Natural killer cell treated with Interleukin-12 subunit alpha and Interleukin-12 subunit beta and Interleukin-15 and Interleukin-18, amount 100 ng/mL, for 72 hours (primary cell): ENCODE data around the gene NOTCH4. TPM values are rescaled to one million over a fixed set of nuclear protein-coding genes. Genes with fewer than 3 reads are reported as not detected.
A peak's percentile ranks its signal among the peaks of the same experiment; 100 is the strongest.

ENCODE experiments used
- ATAC-seq, 2 donors: fragments of 150-1000 bp; cut with Tn5 transposase in 1 of 2; sonication (Bioruptor Pico), chemical (Tn5 transposase) in 1 of 2; 2 replicates each; pipeline ENCODE4 v1.10.0; 2021
- DNase-seq: peaks from one replicate; pipeline ENCODE4 v3.0.0; 2022; ENCODE audit warnings: low spot score
- H3K27ac Mint-ChIP-seq, 2 donors: 1 replicate in 1 of 2; 2 replicates in 1 of 2; pipeline ENCODE4 v1.8.0; 2022; ENCODE audit warnings: mixed read lengths in 2 of 2, mild to moderate bottlenecking in 1 of 2, moderate library complexity in 1 of 2
- H3K27me3 Mint-ChIP-seq, 2 donors: 1 replicate in 1 of 2; 2 replicates in 1 of 2; pipeline ENCODE4 v1.8.0; 2022; ENCODE audit warnings: mixed read lengths in 2 of 2
- H3K36me3 Mint-ChIP-seq: one replicate; pipeline ENCODE4 v1.8.0; 2022; ENCODE audit warnings: mixed read lengths
- H3K4me1 Mint-ChIP-seq, 2 donors: 1 replicate in 1 of 2; 2 replicates in 1 of 2; pipeline ENCODE4 v1.8.0; 2022; ENCODE audit warnings: low read depth in 2 of 2, mixed read lengths in 2 of 2, mild to moderate bottlenecking in 1 of 2
- H3K4me3 Mint-ChIP-seq: one replicate; pipeline ENCODE4 v1.8.0; 2022; ENCODE audit warnings: mixed read lengths
- H3K9me3 Mint-ChIP-seq: 2 replicates; pipeline ENCODE4 v1.8.0; 2022; ENCODE audit warnings: mixed read lengths
- total RNA-seq, 2 donors: library from RNA; stranded (reverse); gene quantifications; one replicate each; pipeline ENCODE4 v1.2.3, GENCODE V29; 2022

The NOTCH4 gene
- total RNA-seq, 2 donors from 2014 or later = 1.4 TPM

DNA sequence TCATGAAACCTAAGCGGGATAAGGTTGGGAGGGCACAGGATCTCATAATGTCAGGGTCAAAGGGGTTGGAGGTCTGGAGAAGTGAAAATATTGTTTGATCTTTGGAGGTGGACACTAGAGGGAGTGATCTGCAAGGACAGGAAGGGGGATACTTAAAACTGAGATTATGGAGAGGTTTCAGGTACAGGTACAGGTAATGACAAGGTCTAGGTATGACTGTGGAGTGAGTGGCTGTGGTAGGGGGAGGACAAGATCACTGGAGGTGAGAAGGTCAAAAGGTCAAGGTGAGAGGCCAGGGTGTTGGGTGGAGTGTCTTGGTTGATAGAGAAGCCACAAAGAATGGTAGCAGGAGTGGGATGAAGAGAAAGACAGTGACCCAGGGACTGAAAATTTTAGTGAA is 16.8 kb upstream of the NOTCH4 start:
- H3K27me3 Mint-ChIP-seq = peaks cover 0 to 8% of the 10 kb centered on the region in 2 donors
- H3K36me3 Mint-ChIP-seq = no peaks in the 10 kb centered on the region
- DNase-seq = no peak
- peaks cover 13 to 15% of the 10 kb centered on the region in 2 donors for H3K4me1 Mint-ChIP-seq
- no peak overlapping the region for H3K27ac Mint-ChIP-seq
- no peak overlapping the region for H3K4me3 Mint-ChIP-seq
- no peaks in the 10 kb centered on the region for H3K9me3 Mint-ChIP-seq
- ATAC-seq = no peak

DNA sequence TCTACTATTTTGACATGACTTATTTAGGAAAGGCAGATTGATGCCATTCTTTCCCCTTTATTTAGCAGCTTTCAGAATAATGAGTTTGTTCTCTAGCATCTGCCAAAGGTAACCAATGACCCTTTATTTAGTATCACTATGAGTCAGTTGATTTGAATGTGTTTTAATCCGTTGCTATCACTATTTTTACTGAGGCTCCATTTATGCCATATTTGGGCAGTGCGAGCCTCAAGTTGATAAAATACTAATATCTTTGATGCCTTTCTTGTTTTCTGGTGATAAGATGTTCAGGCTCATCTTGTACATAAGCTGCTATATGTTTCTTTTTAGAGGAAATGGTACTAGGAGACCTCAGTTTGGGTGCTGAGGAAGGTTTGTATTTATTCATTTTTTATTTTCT is 15.6 kb upstream of the NOTCH4 start:
- ATAC-seq (no peak), DNase-seq (no peak)
- peaks cover 6 to 8% of the 10 kb centered on the region in 2 donors for H3K4me1 Mint-ChIP-seq
- no peaks in the 10 kb centered on the region for H3K36me3 Mint-ChIP-seq
- H3K27me3 Mint-ChIP-seq = peaks cover 0 to 8% of the 10 kb centered on the region in 2 donors
- H3K9me3 Mint-ChIP-seq = no peaks in the 10 kb centered on the region
- H3K4me3 Mint-ChIP-seq = no peak overlapping the region
- H3K27ac Mint-ChIP-seq = peak overlapping the region in 1 of 2 donors; percentile 65

- Mint-ChIP-seq H3K9me3 (no peaks in the 10 kb centered on the region), H3K36me3 (no peaks in the 10 kb centered on the region), H3K27ac (peak overlapping the region in 1 of 2 donors; percentile 57), H3K4me1 (no peaks in the 10 kb centered on the region), H3K27me3 (peaks cover 0 to 3% of the 10 kb centered on the region in 2 donors), H3K4me3 (no peak overlapping the region)
- DNase-seq (no peak), ATAC-seq (no peak)
These were observed 11.1 kb upstream of the NOTCH4 start for GRCh38 chr6:32234934-32235333.

DNA sequence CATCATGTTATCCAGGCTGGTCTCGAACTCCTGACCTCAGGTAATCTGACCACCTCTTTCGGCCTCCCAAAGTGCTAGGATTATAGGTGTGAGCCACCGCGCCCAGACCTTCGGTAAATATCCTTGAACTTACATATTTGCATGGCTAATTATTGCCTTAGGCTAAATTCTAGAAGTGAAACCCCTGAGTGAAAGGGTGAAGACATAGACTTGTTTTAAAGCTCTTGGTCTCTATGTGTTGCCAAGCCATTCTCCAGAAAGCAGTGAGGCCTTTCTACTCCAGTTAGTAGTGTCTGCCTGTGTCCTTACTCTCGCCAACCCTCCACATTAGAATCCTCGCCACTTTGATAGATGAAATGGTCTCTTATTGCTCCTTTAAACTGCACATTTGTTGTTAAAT is 2.6 kb upstream of the NOTCH4 start:
- H3K27ac Mint-ChIP-seq = no peak overlapping the region
- H3K27me3 Mint-ChIP-seq = no peaks in the 10 kb centered on the region
- H3K9me3 Mint-ChIP-seq = no peaks in the 10 kb centered on the region
- H3K36me3 Mint-ChIP-seq = no peaks in the 10 kb centered on the region
- H3K4me1 Mint-ChIP-seq = no peaks in the 10 kb centered on the region
- H3K4me3 Mint-ChIP-seq = no peak overlapping the region
- ATAC-seq = no peak
- no peak for DNase-seq

GRCh38 chr6:32224696-32225095 is 829 bp upstream of the NOTCH4 start:
- ATAC-seq = no peak
- no peak for DNase-seq
- no peak overlapping the region for H3K4me3 Mint-ChIP-seq
- H3K4me1 Mint-ChIP-seq = no peaks in the 10 kb centered on the region
- H3K36me3 Mint-ChIP-seq = no peaks in the 10 kb centered on the region
- H3K27me3 Mint-ChIP-seq = no peaks in the 10 kb centered on the region
- no peaks in the 10 kb centered on the region for H3K9me3 Mint-ChIP-seq
- H3K27ac Mint-ChIP-seq = no peak overlapping the region

DNA sequence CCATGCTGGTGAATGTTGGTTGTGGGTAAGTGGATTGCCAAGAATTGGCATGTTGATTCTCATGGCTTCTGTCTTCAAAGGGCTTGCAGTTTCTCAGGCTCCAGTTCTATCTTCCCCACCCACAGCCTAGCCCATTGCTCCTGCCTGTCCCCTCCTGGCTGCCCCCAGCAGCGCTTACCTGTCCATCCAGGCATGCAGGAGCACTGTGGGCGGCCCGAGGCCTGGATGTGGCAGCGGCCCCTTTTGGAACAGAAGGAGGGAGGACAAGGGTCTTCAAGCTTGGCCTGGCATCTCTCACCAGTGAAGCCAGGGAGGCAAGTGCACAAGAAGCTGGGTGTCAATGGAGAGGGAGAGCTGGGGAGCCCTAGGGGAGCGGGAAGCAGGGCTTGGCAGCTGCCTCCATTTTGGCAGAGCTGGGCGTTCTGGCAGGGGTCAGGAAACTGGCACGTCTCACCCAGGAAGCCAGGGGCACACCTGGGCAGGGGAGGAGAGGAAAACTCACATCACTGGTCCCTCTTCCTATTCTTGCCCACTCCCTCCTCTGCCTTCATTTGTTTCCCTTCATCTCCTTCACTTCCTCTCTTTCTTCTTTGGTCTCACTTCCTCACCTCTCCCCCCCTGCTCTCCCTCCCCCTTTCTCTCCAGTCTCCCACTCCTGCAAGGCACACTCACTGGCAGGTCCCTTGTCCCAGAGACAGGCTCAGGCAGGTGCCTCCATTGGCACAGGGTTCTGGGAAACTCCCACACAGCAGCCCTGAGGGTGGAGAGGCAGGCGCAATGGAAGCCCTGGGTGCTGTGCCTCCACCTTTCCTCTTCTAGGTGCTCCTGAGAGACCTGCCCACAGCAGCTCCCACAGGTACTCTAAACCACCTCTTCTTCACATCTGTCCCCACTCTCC is 1.3 kb downstream of the NOTCH4 start:
- Mint-ChIP-seq H3K36me3 (no peaks in the 10 kb centered on the region), H3K27me3 (peaks cover 0 to 2% of the 10 kb centered on the region in 2 donors), H3K27ac (no peak overlapping the region), H3K4me1 (no peaks in the 10 kb centered on the region), H3K4me3 (no peak overlapping the region), H3K9me3 (no peaks in the 10 kb centered on the region)
- no peak for DNase-seq
- no peak for ATAC-seq

- DNase-seq (no peak), ATAC-seq (no peak)
- Mint-ChIP-seq H3K4me1 (peaks cover 0 to 4% of the 10 kb centered on the region in 2 donors), H3K27ac (no peak overlapping the region), H3K36me3 (no peaks in the 10 kb centered on the region), H3K9me3 (no peaks in the 10 kb centered on the region), H3K27me3 (peaks cover 0 to 3% of the 10 kb centered on the region in 2 donors), H3K4me3 (no peak overlapping the region)
These were observed 3.8 kb downstream of the NOTCH4 start for GRCh38 chr6:32220021-32220420.

DNA sequence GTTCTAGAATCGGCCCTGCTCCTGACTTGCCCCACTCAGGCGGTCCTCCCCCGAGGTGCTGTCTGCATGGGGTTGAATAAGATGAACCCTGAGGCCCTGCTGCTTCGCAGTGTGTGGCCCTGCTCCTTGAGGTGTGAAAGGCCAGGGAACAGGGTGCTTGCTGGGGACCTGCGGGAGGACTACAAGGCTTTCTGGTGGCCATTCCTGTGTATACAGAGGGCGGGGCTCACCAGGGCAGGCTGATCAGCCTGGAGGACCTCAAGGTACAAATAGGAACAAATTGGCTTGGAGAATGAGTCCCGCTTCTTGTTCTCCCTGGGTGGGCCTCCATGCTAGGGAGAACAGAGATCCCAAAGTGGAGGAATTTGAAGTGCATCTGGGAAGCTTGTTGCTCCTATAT is 5.7 kb downstream of the NOTCH4 start:
- H3K4me3 Mint-ChIP-seq = no peak overlapping the region
- H3K4me1 Mint-ChIP-seq = peaks cover 0 to 4% of the 10 kb centered on the region in 2 donors
- no peak overlapping the region for H3K27ac Mint-ChIP-seq
- no peaks in the 10 kb centered on the region for H3K9me3 Mint-ChIP-seq
- no peaks in the 10 kb centered on the region for H3K36me3 Mint-ChIP-seq
- H3K27me3 Mint-ChIP-seq = peaks cover 0 to 3% of the 10 kb centered on the region in 2 donors
- no peak for ATAC-seq
- no peak for DNase-seq

DNA sequence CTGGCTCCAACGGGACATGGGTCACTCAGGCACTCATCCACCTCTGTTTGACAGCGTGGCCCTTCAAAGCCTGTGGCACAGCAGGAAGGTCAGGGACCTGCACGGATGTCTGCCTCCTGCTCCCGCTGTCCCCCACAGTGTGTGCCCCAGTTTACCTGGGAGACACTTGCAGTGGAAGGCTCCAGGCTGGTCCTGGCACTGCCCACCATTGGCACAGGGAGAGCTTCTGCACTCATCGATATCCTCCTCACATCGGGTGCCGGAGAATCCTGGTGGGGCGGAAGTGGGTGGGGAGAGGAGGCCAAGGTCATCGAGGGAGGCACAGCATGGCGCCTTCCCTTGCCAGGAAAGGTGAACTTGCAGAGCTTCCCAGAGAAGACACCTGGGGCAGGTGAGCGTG is 6.9 kb downstream of the NOTCH4 start:
- no peak overlapping the region for H3K27ac Mint-ChIP-seq
- DNase-seq (no peak), ATAC-seq (no peak)
- H3K4me3 Mint-ChIP-seq = no peak overlapping the region
- H3K36me3 Mint-ChIP-seq = no peaks in the 10 kb centered on the region
- H3K27me3 Mint-ChIP-seq = peaks cover 0 to 3% of the 10 kb centered on the region in 2 donors
- H3K9me3 Mint-ChIP-seq = no peaks in the 10 kb centered on the region
- peaks cover 0 to 10% of the 10 kb centered on the region in 2 donors for H3K4me1 Mint-ChIP-seq

- no peak for DNase-seq
- H3K4me3 Mint-ChIP-seq = no peak overlapping the region
- no peaks in the 10 kb centered on the region for H3K36me3 Mint-ChIP-seq
- no peak for ATAC-seq
- peaks cover 0 to 13% of the 10 kb centered on the region in 2 donors for H3K4me1 Mint-ChIP-seq
- H3K27me3 Mint-ChIP-seq = peaks cover 0 to 3% of the 10 kb centered on the region in 2 donors
- H3K9me3 Mint-ChIP-seq = no peaks in the 10 kb centered on the region
- H3K27ac Mint-ChIP-seq = no peak overlapping the region
These were observed 7.6 kb downstream of the NOTCH4 start for GRCh38 chr6:32216285-32216684.

DNA sequence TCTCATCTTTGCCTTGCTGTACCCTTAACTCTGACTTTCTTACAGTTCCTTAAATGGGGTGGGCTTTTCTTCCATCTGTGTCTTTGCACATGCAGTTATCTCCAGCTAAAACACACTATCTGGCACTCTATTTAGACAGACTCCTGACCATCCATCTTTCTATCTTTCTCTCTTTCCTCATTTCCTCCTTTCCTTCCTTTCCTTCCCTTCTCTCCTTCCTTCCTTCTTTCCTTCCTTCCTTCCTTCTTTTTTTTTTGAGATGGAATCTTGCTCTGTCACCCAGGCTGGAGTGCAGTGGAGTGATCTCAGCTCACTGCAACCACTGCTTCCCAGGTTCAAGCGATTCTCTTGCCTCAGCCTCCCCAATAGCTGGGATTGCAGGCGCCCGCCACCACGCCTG is 8.2 kb downstream of the NOTCH4 start:
- Mint-ChIP-seq H3K4me3 (no peak overlapping the region), H3K36me3 (no peaks in the 10 kb centered on the region), H3K27ac (no peak overlapping the region), H3K27me3 (peaks cover 0 to 3% of the 10 kb centered on the region in 2 donors), H3K4me1 (peaks cover 0 to 13% of the 10 kb centered on the region in 2 donors), H3K9me3 (no peaks in the 10 kb centered on the region)
- no peak for ATAC-seq
- DNase-seq = no peak

DNA sequence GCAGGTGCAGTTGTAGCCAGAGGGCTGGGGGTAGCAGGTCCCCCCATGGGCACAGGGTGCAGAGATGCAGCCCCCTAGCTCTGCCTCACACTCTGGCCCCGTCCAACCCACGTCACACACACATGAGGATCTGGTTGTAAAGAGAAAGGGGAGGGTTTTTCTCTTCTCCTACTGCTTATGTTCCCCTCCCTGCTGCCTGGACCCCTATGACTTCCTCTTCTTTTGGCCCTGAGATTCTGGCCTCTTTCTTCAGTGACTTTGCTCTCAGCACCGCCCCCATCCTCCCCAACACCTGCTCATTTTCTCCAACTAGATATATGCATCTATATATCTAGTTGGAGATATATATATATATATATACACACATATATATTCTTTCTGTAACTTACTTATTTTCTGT is 9.7 kb downstream of the NOTCH4 start:
- no peak for ATAC-seq
- H3K9me3 Mint-ChIP-seq = no peaks in the 10 kb centered on the region

DNA sequence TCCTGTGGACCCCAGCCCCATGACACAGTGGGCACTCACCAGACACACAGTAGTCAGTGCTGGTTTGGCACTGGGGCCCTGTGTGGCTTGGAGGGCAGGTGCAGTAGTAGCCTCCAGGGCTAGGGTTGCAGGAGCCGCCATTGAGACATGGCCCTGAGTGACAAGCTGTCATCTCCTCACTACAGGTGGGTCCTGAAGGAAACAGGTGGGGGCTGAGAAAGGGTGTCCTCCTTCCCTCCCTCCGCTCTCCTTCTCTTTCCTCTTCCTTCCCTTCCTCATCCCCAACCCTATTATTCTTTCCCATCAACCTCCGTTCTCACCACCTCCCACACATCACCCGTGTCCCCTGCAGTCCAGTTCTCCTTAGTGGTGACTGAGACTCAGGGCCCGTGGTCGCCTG is 10.2 kb downstream of the NOTCH4 start:
- no peak overlapping the region for H3K27ac Mint-ChIP-seq
- no peaks in the 10 kb centered on the region for H3K9me3 Mint-ChIP-seq
- H3K4me3 Mint-ChIP-seq = no peak overlapping the region
- H3K36me3 Mint-ChIP-seq = no peaks in the 10 kb centered on the region
- peaks cover 0 to 3% of the 10 kb centered on the region in 2 donors for H3K27me3 Mint-ChIP-seq
- peaks cover 0 to 13% of the 10 kb centered on the region in 2 donors for H3K4me1 Mint-ChIP-seq
- ATAC-seq (no peak), DNase-seq (no peak)

More for the DNA sequence above, 9.7 kb downstream of the NOTCH4 start:
- no peaks in the 10 kb centered on the region for H3K36me3 Mint-ChIP-seq
- no peak overlapping the region for H3K27ac Mint-ChIP-seq
- peaks cover 0 to 13% of the 10 kb centered on the region in 2 donors for H3K4me1 Mint-ChIP-seq
- no peak overlapping the region for H3K4me3 Mint-ChIP-seq
- no peak for DNase-seq
- H3K27me3 Mint-ChIP-seq = peaks cover 0 to 3% of the 10 kb centered on the region in 2 donors

- no peaks in the 10 kb centered on the region for H3K27me3 Mint-ChIP-seq
- peak in 1 of 2 donors; percentile 26 for ATAC-seq
- no peaks in the 10 kb centered on the region for H3K36me3 Mint-ChIP-seq
- H3K9me3 Mint-ChIP-seq = no peaks in the 10 kb centered on the region
- H3K4me1 Mint-ChIP-seq = peaks cover 0 to 13% of the 10 kb centered on the region in 2 donors
- no peak for DNase-seq
- H3K4me3 Mint-ChIP-seq = no peak overlapping the region
- H3K27ac Mint-ChIP-seq = no peak overlapping the region
These were observed 11.6 kb downstream of the NOTCH4 start for GRCh38 chr6:32212076-32212760.
